Measurements from ENCODE around the gene RWDD4.

GRCh38 chr4:183674153-183674552 lies 15.2 kb upstream of the RWDD4 start:
- TF ChIP-seq, protein P1, sequence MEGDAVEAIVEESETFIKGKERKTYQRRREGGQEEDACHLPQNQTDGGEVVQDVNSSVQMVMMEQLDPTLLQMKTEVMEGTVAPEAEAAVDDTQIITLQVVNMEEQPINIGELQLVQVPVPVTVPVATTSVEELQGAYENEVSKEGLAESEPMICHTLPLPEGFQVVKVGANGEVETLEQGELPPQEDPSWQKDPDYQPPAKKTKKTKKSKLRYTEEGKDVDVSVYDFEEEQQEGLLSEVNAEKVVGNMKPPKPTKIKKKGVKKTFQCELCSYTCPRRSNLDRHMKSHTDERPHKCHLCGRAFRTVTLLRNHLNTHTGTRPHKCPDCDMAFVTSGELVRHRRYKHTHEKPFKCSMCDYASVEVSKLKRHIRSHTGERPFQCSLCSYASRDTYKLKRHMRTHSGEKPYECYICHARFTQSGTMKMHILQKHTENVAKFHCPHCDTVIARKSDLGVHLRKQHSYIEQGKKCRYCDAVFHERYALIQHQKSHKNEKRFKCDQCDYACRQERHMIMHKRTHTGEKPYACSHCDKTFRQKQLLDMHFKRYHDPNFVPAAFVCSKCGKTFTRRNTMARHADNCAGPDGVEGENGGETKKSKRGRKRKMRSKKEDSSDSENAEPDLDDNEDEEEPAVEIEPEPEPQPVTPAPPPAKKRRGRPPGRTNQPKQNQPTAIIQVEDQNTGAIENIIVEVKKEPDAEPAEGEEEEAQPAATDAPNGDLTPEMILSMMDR (IDR thresholded peaks at IDR 0.05) = no peak
- TF ChIP-seq POLR2A (IDR thresholded peaks at IDR 0.05) = no peak
